Mucosa of descending colon (tissue), 3 donors: ENCODE measurements around the gene NKD1. TPM values are rescaled to one million over a fixed set of nuclear protein-coding genes. Genes with fewer than 3 reads are reported as not detected.

Experiments
- ATAC-seq: fragments of 200-7000 bp; cut with Tn5 transposase; one replicate; pipeline ENCODE4 v1.9.1; 2020; ENCODE audit warnings: mild to moderate bottlenecking, moderate library complexity
- DNase-seq, 3 donors: peaks; one replicate each; pipeline ENCODE4 v3.0.0-alpha.2; 2020
- H3K36me3 ChIP-seq: fragments of 200-600 bp; one replicate; pipeline ENCODE4 v1.8.0; 2021; ENCODE audit warnings: low read depth, mild to moderate bottlenecking
- H3K4me1 ChIP-seq: fragments of 200-600 bp; one replicate; pipeline ENCODE4 v1.8.0; 2021; ENCODE audit warnings: low read depth, mild to moderate bottlenecking
- H3K4me3 ChIP-seq: fragments of 200-600 bp; one replicate; pipeline ENCODE4 v1.8.0; 2021; ENCODE audit warnings: mild to moderate bottlenecking
- H3K9me3 ChIP-seq: fragments of 200-600 bp; one replicate; pipeline ENCODE4 v1.8.0; 2021; ENCODE audit warnings: mild to moderate bottlenecking
- intact Hi-C, 2 donors: fragments of 100-400 bp; cut with DNase I in 1 of 2; cut with micrococcal nuclease in 1 of 2; formaldehyde crosslinking; loops; one replicate each; pipeline versions ENCODE4 v1.11.0 to v1.11.1; 2022; cut with DNase I, micrococcal nuclease
- total RNA-seq, 3 donors: library from RNA; stranded (reverse); fragmentation: NEBNext Ultra II Directional in 2 of 3; extraction: Animal tissue kit (Norgen Biotek cat#: 25700) in 2 of 3; gene quantifications; one replicate each; pipeline versions ENCODE4 v1.2.1 to v1.2.4, GENCODE V29; 2021 to 2023
- TF ChIP-seq, protein P1 (sequence below): fragments of 200-600 bp; IDR thresholded peaks from one replicate; pipeline ENCODE4 v1.8.0; 2022; ENCODE audit warnings: antibody characterized with exemption, mild to moderate bottlenecking
- donor health status: DM: no; HTN: no; CAD: no; lungs with moderate emphysema.
- donor health status: DM: no; HTN: no; CAD: no.
- donor health status: DM: no; HTN: yes; CAD: no.

The NKD1 gene
- total RNA-seq, 3 donors from 2014 or later = 1.6 to 28.0 (median 3.2) TPM

DNA sequence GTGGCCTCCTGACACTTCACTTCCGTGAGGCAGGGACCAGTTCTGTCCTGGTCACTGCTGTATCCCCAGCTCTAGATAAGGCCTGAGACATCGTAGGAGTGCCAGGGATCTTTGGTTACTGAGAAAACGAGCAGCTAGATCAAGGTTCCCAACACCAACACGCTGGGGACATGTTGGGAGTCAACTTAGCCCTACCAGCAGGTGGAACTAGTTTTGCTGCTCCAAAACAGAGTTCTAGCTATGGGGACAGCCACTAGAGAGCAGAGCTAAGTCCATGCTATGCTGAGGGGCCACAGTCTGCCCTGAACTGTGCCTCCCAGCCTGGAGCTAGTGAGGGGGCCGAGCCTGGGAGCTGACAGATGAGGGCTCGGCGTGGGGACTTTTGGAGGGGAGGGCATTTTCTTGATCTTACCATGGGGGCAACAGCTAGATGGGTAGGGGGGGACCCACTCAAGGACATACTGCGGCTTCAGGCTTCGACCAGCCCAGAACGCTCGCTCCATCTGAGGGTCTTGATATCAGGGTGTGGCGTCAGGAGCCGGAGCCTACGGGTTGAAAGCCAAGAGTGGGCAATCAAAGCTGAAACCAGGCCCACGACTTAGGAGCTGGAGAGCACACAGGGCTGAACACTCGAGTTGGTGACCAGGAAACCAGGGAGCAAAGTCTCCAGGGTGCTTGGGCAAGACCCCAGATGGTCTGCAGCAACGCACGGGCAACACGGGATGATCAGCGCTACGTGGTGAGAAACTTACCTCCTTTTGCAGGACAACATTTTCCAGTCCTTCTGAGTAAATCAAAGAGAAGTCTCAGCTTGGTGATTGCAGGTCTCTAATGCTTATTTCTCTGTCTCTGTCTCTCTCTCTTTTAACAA, 119.5 kb downstream of the NKD1 start:
- intact Hi-C loops = loop anchor here (5.0 to 10.0 kb wide), 2 partner anchors 293 to 645 kb away; no protein-coding TSS in a partner anchor
- no peak for DNase-seq

DNA sequence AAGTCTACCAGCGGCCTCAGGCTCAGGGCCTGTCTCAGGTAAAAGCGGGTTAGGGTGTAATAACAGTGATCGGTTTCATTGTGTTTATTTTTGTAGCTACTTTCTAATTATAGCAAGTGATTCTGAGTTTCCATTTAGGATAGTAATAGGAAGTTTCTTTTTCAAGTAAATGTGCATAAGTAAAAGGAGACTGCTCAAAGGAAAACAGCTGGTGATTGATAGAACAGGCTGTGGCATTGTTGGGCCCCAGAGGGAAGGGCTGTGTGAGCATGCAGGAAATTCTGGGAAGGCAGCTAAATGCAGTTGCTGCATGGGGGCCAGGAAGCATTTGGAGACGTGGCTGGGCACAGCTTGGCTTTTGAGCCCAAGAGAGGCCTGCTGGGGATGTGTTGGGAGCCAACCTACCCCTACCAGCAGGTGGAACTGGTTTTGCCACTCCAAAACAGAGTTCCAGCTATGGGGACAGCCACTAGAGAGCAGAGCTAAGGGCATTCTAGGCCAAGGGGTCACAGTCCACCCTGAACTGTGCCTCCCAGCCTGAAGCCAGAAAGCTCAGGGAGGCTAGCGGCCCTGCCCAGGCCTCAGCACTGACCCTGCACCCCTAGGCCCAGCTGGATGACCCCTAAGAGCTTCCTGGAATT, 120.3 kb downstream of the NKD1 start:
- Histone ChIP-seq H3K36me3 (no peaks in the 10 kb centered on the region), H3K4me3 (no peak overlapping the region), H3K4me1 (no peaks in the 10 kb centered on the region), H3K9me3 (peaks cover 24% of the 10 kb centered on the region)
- ATAC-seq (no peak), DNase-seq (no peak)
- intact Hi-C loops = loop anchor here (5.0 to 10.0 kb wide), 2 partner anchors 294 to 646 kb away; no protein-coding TSS in a partner anchor
- TF ChIP-seq, protein P1, sequence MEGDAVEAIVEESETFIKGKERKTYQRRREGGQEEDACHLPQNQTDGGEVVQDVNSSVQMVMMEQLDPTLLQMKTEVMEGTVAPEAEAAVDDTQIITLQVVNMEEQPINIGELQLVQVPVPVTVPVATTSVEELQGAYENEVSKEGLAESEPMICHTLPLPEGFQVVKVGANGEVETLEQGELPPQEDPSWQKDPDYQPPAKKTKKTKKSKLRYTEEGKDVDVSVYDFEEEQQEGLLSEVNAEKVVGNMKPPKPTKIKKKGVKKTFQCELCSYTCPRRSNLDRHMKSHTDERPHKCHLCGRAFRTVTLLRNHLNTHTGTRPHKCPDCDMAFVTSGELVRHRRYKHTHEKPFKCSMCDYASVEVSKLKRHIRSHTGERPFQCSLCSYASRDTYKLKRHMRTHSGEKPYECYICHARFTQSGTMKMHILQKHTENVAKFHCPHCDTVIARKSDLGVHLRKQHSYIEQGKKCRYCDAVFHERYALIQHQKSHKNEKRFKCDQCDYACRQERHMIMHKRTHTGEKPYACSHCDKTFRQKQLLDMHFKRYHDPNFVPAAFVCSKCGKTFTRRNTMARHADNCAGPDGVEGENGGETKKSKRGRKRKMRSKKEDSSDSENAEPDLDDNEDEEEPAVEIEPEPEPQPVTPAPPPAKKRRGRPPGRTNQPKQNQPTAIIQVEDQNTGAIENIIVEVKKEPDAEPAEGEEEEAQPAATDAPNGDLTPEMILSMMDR = no peak

More for the DNA sequence above, 119.5 kb downstream of the NKD1 start:
- ATAC-seq = peak; percentile 13
- no peaks in the 10 kb centered on the region for H3K36me3 ChIP-seq
- TF ChIP-seq, protein P1 = no peak
- H3K4me3 ChIP-seq = no peak overlapping the region
- peaks cover 16% of the 10 kb centered on the region for H3K9me3 ChIP-seq
- H3K4me1 ChIP-seq = no peaks in the 10 kb centered on the region

DNA sequence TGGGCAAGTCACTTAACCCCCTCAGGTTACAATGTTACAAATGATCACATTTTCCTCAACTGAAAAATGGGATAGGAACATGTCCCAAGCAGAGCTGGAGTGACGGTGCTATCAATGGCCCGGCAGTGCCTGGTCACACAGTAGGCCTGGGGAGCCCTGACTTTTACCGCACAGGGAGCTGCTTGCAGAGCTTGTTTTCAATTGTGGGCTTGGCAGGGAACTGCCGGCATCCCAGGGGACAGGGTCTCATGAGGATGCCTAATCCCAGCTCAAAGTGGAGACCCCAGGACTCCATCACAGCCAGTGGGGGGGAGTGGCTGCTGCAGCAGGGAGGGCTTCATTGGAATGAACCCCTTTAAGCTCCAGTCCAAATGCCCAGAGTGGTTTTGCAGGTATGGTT, 121.5 kb downstream of the NKD1 start:
- DNase-seq = no peak
- Histone ChIP-seq H3K4me1 (no peaks in the 10 kb centered on the region), H3K36me3 (no peaks in the 10 kb centered on the region), H3K4me3 (no peak overlapping the region), H3K9me3 (peaks cover 28% of the 10 kb centered on the region)
- TF ChIP-seq, protein P1 = no peak
- intact Hi-C loops = loop anchor here (5.0 to 10.0 kb wide), 2 partner anchors 295 to 647 kb away; no protein-coding TSS in a partner anchor
- no peak for ATAC-seq

DNA sequence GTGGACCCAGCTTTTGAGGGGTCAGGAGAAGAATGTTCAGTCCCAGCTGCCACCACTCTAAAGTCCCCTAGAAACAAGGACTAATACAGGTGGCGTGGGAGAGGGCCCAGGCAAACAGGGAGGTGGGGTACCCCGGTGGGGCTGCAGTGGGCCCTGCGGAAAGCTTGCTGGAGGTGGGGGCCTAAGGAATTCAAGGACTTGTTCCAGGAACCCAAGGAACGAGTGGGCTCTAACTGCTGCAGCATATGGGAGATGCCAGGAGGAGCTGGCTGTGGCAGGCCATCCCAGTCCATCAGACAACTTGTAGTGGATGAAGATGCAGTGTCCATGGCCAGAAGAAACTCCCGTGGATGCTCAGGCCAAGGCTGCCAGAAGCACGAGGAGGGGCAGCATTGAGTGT, 122.3 kb downstream of the NKD1 start:
- intact Hi-C loops = no loop called here
- Histone ChIP-seq H3K4me1 (no peaks in the 10 kb centered on the region), H3K36me3 (no peaks in the 10 kb centered on the region), H3K4me3 (no peak overlapping the region), H3K9me3 (peaks cover 28% of the 10 kb centered on the region)
- no peak for ATAC-seq
- DNase-seq = no peak
- TF ChIP-seq, protein P1 = no peak

DNA sequence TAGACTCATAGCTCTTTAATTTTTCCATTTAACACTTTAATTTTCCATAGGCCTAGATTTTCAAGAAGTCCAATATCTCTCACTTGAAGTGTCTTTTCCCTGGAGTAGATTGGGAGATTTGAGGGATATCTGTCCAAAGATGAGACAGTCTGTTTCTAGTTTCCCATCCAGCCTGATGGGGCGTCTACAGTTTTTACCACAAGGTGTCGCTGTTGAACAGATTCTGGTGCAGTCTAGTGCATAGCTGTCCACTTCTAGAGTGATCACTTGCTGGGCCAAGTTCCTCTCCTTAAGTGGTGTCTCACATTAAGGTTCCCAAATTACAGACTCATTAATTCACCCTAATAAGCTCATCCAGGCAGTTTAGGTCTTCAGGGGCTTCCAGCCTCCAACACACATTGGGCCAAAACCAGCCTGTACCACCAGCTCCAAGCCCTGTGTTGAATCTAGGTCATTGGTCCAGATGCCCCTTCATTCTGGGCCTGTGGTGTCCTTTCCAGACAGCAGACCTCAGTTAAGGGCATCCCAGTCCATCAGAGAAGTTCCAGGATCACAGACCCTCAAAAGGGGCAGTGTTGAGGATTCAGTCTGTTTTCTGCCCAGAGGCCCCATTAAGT, 123.6 kb downstream of the NKD1 start:
- intact Hi-C loops = no loop called here
- Histone ChIP-seq H3K36me3 (no peaks in the 10 kb centered on the region), H3K4me1 (no peaks in the 10 kb centered on the region), H3K9me3 (peaks cover 28% of the 10 kb centered on the region), H3K4me3 (no peak overlapping the region)
- TF ChIP-seq, protein P1 = no peak
- DNase-seq = peak in 1 of 3 donors; percentile 56
- peak; percentile 49 for ATAC-seq
